WTC11 (cell line): Measurements from ENCODE around the gene PLA2G4E. TPM values are rescaled to one million over a fixed set of nuclear protein-coding genes. Genes with fewer than 3 reads are reported as not detected.

Experiments
- ATAC-seq: fragments of 200-7000 bp; cut with Tn5 transposase; 2 replicates; pipeline ENCODE4 v1.10.0; 2021; ENCODE audit warnings: mild to moderate bottlenecking, moderate library complexity
- CTCF ChIA-PET: fragments of 300-600 bp; sonication (Branson Sonifier 250); formaldehyde crosslinking; loops from one replicate; lab custom pipeline; 2021; ENCODE audit warnings: antibody characterized with exemption; lab: Charles Lee
- POLR2A ChIA-PET: fragments of 350-600 bp; sonication (Branson Sonifier 250); formaldehyde crosslinking; loops from one replicate; lab custom pipeline; 2021; ENCODE audit warnings: antibody characterized with exemption; lab: Charles Lee
- DNase-seq: peaks from one replicate; pipeline ENCODE4 v3.0.0; 2021; ENCODE audit warnings: low spot score
- H3K27ac Mint-ChIP-seq: 2 replicates; pipeline ENCODE4 v1.8.0; 2021; ENCODE audit warnings: mixed read lengths
- H3K27me3 Mint-ChIP-seq: 2 replicates; pipeline ENCODE4 v1.8.0; 2021; ENCODE audit warnings: low read depth, mild to moderate bottlenecking, moderate library complexity, mixed read lengths
- H3K36me3 Mint-ChIP-seq: 2 replicates; pipeline ENCODE4 v1.8.0; 2021; ENCODE audit warnings: mixed read lengths
- H3K4me1 Mint-ChIP-seq: 2 replicates; pipeline ENCODE4 v1.8.0; 2022; ENCODE audit warnings: mixed read lengths
- H3K4me3 Mint-ChIP-seq: 2 replicates; pipeline ENCODE4 v1.8.0; 2021; ENCODE audit warnings: mild to moderate bottlenecking, moderate library complexity, mixed read lengths
- H3K9me3 Mint-ChIP-seq: 2 replicates; pipeline ENCODE4 v1.8.0; 2021; ENCODE audit warnings: mixed read lengths
- CREB1 ChIP-seq: sonication (generic); formaldehyde crosslinking; IDR thresholded peaks from 2 replicates; pipeline ENCODE4 v1.8.0; 2023; ENCODE audit warnings: mild to moderate bottlenecking, missing genetic modification reagents
- CTCF ChIP-seq: fragments of 200-600 bp; IDR thresholded peaks from 2 replicates; pipeline ENCODE4 v1.8.0; 2022; ENCODE audit warnings: antibody characterized with exemption
- ESRRA ChIP-seq: sonication (generic); formaldehyde crosslinking; IDR thresholded peaks from 2 replicates; pipeline ENCODE4 v1.8.1; 2022; ENCODE audit warnings: mild to moderate bottlenecking, missing genetic modification reagents, borderline replicate concordance
- FOXJ3 ChIP-seq: sonication (generic); formaldehyde crosslinking; IDR thresholded peaks from 2 replicates; pipeline ENCODE4 v1.9.0; 2021; ENCODE audit warnings: missing genetic modification reagents, mild to moderate bottlenecking, borderline replicate concordance
- FOXP4 ChIP-seq: sonication (generic); formaldehyde crosslinking; IDR thresholded peaks from 2 replicates; pipeline ENCODE4 v1.8.0; 2022; ENCODE audit warnings: mild to moderate bottlenecking, missing genetic modification reagents
- HMGA2 ChIP-seq: fragments of 250-450 bp; sonication (Bioruptor Pico); IDR thresholded peaks from 2 replicates; pipeline ENCODE4 v1.4.0; 2021; ENCODE audit warnings: mild to moderate bottlenecking, moderate library complexity
- IRF2 ChIP-seq: sonication (generic); formaldehyde crosslinking; IDR thresholded peaks from 2 replicates; pipeline ENCODE4 v1.8.0; 2022; ENCODE audit warnings: low read depth, missing genetic modification reagents, borderline replicate concordance
- KAT7 ChIP-seq: sonication (generic); formaldehyde crosslinking; IDR thresholded peaks from 2 replicates; pipeline ENCODE4 v1.8.1; 2023; ENCODE audit warnings: missing genetic modification reagents, mild to moderate bottlenecking, borderline replicate concordance
- MXD4 ChIP-seq: fragments of 250-450 bp; sonication (Bioruptor Pico); IDR thresholded peaks from 2 replicates; pipeline ENCODE4 v1.8.0; 2021; ENCODE audit warnings: mild to moderate bottlenecking, moderate library complexity, borderline replicate concordance
- NFATC4 ChIP-seq: fragments of 250-450 bp; sonication (Bioruptor Pico); IDR thresholded peaks from 2 replicates; pipeline ENCODE4 v1.9.0; 2021; ENCODE audit warnings: mild to moderate bottlenecking
- NFE2L1 ChIP-seq: sonication (generic); formaldehyde crosslinking; IDR thresholded peaks from 2 replicates; pipeline ENCODE4 v1.8.1; 2023; ENCODE audit warnings: missing genetic modification reagents
- OVOL2 ChIP-seq: fragments of 250-450 bp; sonication (Bioruptor Pico); IDR thresholded peaks from 2 replicates; pipeline ENCODE4 v1.9.0; 2021; ENCODE audit warnings: mild to moderate bottlenecking, borderline replicate concordance
- SMAD4 ChIP-seq: sonication (generic); formaldehyde crosslinking; IDR thresholded peaks from 2 replicates; pipeline ENCODE4 v1.8.0; 2022; ENCODE audit warnings: mild to moderate bottlenecking, missing genetic modification reagents
- TEAD4 ChIP-seq: sonication (generic); formaldehyde crosslinking; IDR thresholded peaks from 2 replicates; pipeline ENCODE4 v1.8.0; 2022; ENCODE audit warnings: mild to moderate bottlenecking, missing genetic modification reagents
- ZNF263 ChIP-seq: sonication (generic); formaldehyde crosslinking; IDR thresholded peaks from 2 replicates; pipeline ENCODE4 v1.8.1; 2022; ENCODE audit warnings: low read depth, mild to moderate bottlenecking, moderate library complexity, missing genetic modification reagents
- ZNF317 ChIP-seq: sonication (generic); formaldehyde crosslinking; IDR thresholded peaks from 2 replicates; pipeline ENCODE4 v1.8.1; 2023; ENCODE audit warnings: low read depth, mild to moderate bottlenecking, moderate library complexity, missing genetic modification reagents, borderline replicate concordance
- total RNA-seq: library from RNA; stranded (reverse); gene quantifications from 3 replicates; pipeline ENCODE4 v1.2.3, GENCODE V29; 2021
- TF ChIP-seq, protein P1 (sequence below): sonication (generic); formaldehyde crosslinking; IDR thresholded peaks from 2 replicates; pipeline ENCODE4 v1.8.1; 2023; ENCODE audit warnings: mild to moderate bottlenecking, missing genetic modification reagents
- TF ChIP-seq, protein P2 (sequence below): sonication (generic); formaldehyde crosslinking; IDR thresholded peaks from 2 replicates; pipeline ENCODE4 v1.8.1; 2022; ENCODE audit warnings: mild to moderate bottlenecking, missing genetic modification reagents, moderate library complexity, borderline replicate concordance

The PLA2G4E gene
- total RNA-seq, 1 experiment from 2014 or later = not detected

DNA sequence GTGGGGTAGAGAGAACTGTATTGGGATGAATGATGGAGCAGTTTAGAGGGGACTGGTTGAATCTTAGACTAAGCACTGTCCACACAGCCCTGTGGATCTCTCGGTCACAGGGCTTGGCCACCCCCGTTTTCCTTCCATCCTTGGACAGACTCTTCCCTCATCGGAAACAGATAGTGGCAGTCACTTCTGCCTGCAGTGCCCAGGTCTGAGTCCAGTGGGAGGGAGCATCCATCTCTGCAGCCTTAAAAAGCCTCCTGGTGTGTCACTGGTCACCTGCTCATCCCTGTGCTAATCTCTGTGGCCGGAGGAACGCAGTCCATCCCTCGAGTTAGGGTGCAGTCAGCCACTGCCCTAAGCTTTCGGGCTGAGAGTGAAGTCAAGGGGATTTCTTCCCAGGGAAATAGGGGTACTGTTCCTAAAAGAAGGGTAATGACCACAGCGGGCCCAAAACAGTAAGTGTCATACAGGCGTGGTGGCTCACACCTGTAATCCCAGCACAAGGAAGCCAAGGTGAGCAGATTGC lies 41.5 kb upstream of the PLA2G4E start (continued):
- TF ChIP-seq ZNF263 = no peak

GRCh38 chr15:42060797-42061196 lies 40.0 kb upstream of the PLA2G4E start:
- no peaks in the 10 kb centered on the region for H3K36me3 Mint-ChIP-seq
- peaks cover 6% of the 10 kb centered on the region for H3K4me1 Mint-ChIP-seq
- ChIA-PET CTCF (interaction anchor here (0.8 to 2.1 kb wide), 5 partner anchors 12 to 77 kb away, joined by 3 to 14 read pairs (median 7); no protein-coding TSS in a partner anchor), POLR2A (interaction anchor here (0.5 kb wide), 1 partner anchor 126 kb away, joined by 4 read pairs; no protein-coding TSS in a partner anchor)
- no peak overlapping the region for H3K4me3 Mint-ChIP-seq
- DNase-seq (no peak), ATAC-seq (no peak)
- H3K9me3 Mint-ChIP-seq = peaks cover 3% of the 10 kb centered on the region; the same call in 1 of the 2 replicates
- H3K27me3 Mint-ChIP-seq = no peaks in the 10 kb centered on the region; the same call in 1 of the 2 replicates
- TF ChIP-seq OVOL2 (CRISPR knock-in tag) (no peak), FOXJ3 (CRISPR knock-in tag) (no peak), CREB1 (CRISPR knock-in tag) (no peak), MXD4 (CRISPR knock-in tag) (no peak), ESRRA (CRISPR knock-in tag) (no peak), ZNF317 (CRISPR knock-in tag) (no peak), SMAD4 (CRISPR knock-in tag) (no peak), KAT7 (CRISPR knock-in tag) (no peak), NFATC4 (CRISPR knock-in tag) (no peak), FOXP4 (no peak), TEAD4 (CRISPR knock-in tag) (no peak), HMGA2 (no peak), CTCF (no peak), IRF2 (CRISPR knock-in tag) (no peak), NFE2L1 (CRISPR knock-in tag) (no peak), ZNF263 (no peak)
- TF ChIP-seq, protein P1, sequence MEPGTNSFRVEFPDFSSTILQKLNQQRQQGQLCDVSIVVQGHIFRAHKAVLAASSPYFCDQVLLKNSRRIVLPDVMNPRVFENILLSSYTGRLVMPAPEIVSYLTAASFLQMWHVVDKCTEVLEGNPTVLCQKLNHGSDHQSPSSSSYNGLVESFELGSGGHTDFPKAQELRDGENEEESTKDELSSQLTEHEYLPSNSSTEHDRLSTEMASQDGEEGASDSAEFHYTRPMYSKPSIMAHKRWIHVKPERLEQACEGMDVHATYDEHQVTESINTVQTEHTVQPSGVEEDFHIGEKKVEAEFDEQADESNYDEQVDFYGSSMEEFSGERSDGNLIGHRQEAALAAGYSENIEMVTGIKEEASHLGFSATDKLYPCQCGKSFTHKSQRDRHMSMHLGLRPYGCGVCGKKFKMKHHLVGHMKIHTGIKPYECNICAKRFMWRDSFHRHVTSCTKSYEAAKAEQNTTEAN (CRISPR knock-in tag) = no peak
- TF ChIP-seq, protein P2, sequence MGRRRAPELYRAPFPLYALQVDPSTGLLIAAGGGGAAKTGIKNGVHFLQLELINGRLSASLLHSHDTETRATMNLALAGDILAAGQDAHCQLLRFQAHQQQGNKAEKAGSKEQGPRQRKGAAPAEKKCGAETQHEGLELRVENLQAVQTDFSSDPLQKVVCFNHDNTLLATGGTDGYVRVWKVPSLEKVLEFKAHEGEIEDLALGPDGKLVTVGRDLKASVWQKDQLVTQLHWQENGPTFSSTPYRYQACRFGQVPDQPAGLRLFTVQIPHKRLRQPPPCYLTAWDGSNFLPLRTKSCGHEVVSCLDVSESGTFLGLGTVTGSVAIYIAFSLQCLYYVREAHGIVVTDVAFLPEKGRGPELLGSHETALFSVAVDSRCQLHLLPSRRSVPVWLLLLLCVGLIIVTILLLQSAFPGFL = no peak
- H3K27ac Mint-ChIP-seq = no peak overlapping the region

- ChIA-PET POLR2A (no interaction called here), CTCF (interaction anchor here (0.8 to 2.1 kb wide), 5 partner anchors 11 to 77 kb away, joined by 3 to 14 read pairs (median 7); no protein-coding TSS in a partner anchor)
- Mint-ChIP-seq H3K4me3 (no peak overlapping the region), H3K36me3 (no peaks in the 10 kb centered on the region), H3K4me1 (peaks cover 6% of the 10 kb centered on the region), H3K27me3 (no peaks in the 10 kb centered on the region; the same call in 1 of the 2 replicates), H3K9me3 (peaks cover 3% of the 10 kb centered on the region; the same call in 1 of the 2 replicates), H3K27ac (no peak overlapping the region)
- ATAC-seq (no peak), DNase-seq (no peak)
- TF ChIP-seq SMAD4 (CRISPR knock-in tag) = no peak
These were observed 39.6 kb upstream of the PLA2G4E start for GRCh38 chr15:42060477-42060763.
